OCI-LY1 (cell line): ENCODE measurements around the gene BRD3OS.

Experiments used
- H2AFZ ChIP-seq: fragments of 200-600 bp; sonication (generic), shearing (Covaris generic); 2 replicates; pipeline ENCODE4 v1.6.0; 2014; ENCODE audit warnings: antibody characterized with exemption, mild to moderate bottlenecking, low read length
- H3F3A ChIP-seq: fragments of 200-600 bp; sonication (generic), shearing (Covaris generic); 2 replicates; pipeline ENCODE4 v1.6.0; 2014; ENCODE audit warnings: mild to moderate bottlenecking, antibody characterized with exemption, low read length, moderate library complexity; ENCODE audit not compliant: insufficient read depth
- H3K27ac ChIP-seq: fragments of 200-600 bp; sonication (generic); 2 replicates; pipeline ENCODE4 v1.5.1; 2014; ENCODE audit warnings: low read length, mixed run types, mild to moderate bottlenecking, low read depth; ENCODE audit not compliant: poor library complexity, severe bottlenecking
- H3K27me3 ChIP-seq: fragments of 200-600 bp; sonication (generic); 2 replicates; pipeline ENCODE4 v1.6.0; 2014; ENCODE audit warnings: antibody characterized with exemption, mild to moderate bottlenecking, low read length, moderate library complexity; ENCODE audit not compliant: insufficient read depth
- H3K36me3 ChIP-seq: fragments of 200-600 bp; sonication (generic); 2 replicates; pipeline ENCODE4 v1.6.1; 2014; ENCODE audit warnings: mild to moderate bottlenecking, antibody characterized with exemption, low read length, moderate library complexity, mixed read lengths; ENCODE audit not compliant: insufficient read depth
- H3K4me1 ChIP-seq: fragments of 200-600 bp; sonication (generic); 2 replicates; pipeline ENCODE4 v1.5.1; 2014; ENCODE audit warnings: mild to moderate bottlenecking, low read length, moderate library complexity; ENCODE audit not compliant: insufficient read depth, severe bottlenecking
- H3K4me2 ChIP-seq: fragments of 200-600 bp; sonication (generic), shearing (Covaris generic); 2 replicates; pipeline ENCODE4 v1.6.1; 2014; ENCODE audit warnings: low read length
- H3K4me3 ChIP-seq: fragments of 200-600 bp; sonication (generic); 2 replicates; pipeline ENCODE4 v1.5.1; 2014; ENCODE audit warnings: low read length, low read depth, mild to moderate bottlenecking, mixed read lengths; ENCODE audit not compliant: poor library complexity, severe bottlenecking
- H3K79me2 ChIP-seq: fragments of 200-600 bp; shearing (Covaris generic); 2 replicates; pipeline ENCODE4 v1.6.1; 2016; ENCODE audit warnings: mixed run types, low read length, mixed read lengths; ENCODE audit not compliant: insufficient read depth
- H3K9ac ChIP-seq: fragments of 200-600 bp; sonication (generic), shearing (Covaris generic); 2 replicates; pipeline ENCODE4 v1.6.1; 2014; ENCODE audit warnings: mild to moderate bottlenecking, low read length, mixed read lengths
- H3K9me2 ChIP-seq: fragments of 200-600 bp; sonication (generic), shearing (Covaris generic); 2 replicates; pipeline ENCODE4 v1.6.1; 2014; ENCODE audit warnings: low read depth, mild to moderate bottlenecking, low read length, mixed read lengths
- H3K9me3 ChIP-seq: fragments of 200-600 bp; shearing (Covaris generic); 2 replicates; pipeline ENCODE4 v1.6.1; 2014; ENCODE audit warnings: low read length, mixed read lengths
- H4K20me1 ChIP-seq: fragments of 200-600 bp; sonication (generic), shearing (Covaris generic); 2 replicates; pipeline ENCODE4 v1.6.0; 2016; ENCODE audit warnings: mild to moderate bottlenecking, low read length; ENCODE audit not compliant: insufficient read depth
- EZH2 ChIP-seq: fragments of 200-600 bp; sonication (generic), shearing (Covaris generic); IDR thresholded peaks from 2 replicates; pipeline ENCODE4 v1.8.0; 2017; ENCODE audit warnings: borderline replicate concordance, mixed run types, mild to moderate bottlenecking, antibody characterized with exemption, low read length, moderate library complexity, mixed read lengths
- TF ChIP-seq, protein P1 (sequence below): fragments of 200-600 bp; sonication (generic), shearing (Covaris generic); IDR thresholded peaks from 2 replicates; pipeline ENCODE4 v1.5.1; 2017; ENCODE audit warnings: mild to moderate bottlenecking, antibody characterized with exemption, low read length, moderate library complexity, mixed read lengths

Gene BRD3OS

DNA sequence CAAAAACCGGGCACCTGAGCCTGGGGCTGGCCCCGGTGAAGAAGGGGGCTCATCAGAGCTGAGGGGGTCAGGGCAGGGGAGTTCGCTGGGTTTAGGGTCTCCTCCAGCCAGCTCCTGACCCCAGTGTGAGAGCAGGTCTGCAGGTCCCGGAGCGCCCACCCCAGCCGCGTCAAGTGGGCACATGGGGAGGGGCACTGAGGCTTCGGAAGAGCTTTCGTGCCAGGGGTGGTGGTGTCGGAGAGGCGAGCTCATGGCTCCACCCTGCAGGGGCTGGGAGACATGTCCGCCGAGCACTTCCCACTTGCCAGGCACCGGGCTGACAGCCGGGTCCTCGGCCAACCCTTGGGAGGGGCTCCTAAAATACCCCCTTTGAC, 46.4 kb upstream of the BRD3OS start:
- Histone ChIP-seq H3K4me2 (no peak overlapping the region), H3K27ac (no peak overlapping the region)

DNA sequence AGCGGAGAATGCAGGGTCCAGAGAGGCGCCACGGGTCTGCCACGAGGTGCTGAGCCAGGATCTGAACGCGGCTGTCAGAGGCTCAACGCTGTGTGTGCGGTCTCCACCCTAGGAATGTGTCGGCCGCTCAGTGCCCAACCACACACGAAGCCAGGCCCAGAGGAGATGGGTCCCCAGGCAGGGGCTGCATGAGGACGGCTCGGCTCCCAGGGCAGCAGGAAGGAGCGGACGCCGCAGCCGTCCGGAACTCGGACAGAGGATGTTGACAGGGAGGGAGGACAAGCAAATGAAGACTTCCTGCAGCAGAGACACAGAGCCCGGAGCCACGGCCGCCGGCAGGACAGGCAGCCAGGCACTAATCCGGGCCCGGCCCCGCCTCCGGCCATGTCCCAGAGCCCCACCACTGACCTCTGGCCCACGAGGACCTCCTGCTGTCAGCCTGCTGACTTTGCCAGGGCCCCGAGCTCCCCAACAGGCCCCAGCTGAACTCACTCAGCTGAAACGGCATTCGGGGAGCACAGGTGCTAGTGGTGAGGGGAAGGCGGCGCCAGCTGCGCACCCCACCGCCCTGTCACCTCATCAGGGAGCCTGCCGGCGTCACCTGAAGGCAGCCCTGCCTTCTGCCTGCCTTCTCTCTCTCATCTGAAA, 45.9 kb upstream of the BRD3OS start:
- no peaks in the 10 kb centered on the region for H4K20me1 ChIP-seq
- peaks cover 10% of the 10 kb centered on the region; the same call in 1 of the 2 replicates for H3K27me3 ChIP-seq
- H3K36me3 ChIP-seq = no peaks in the 10 kb centered on the region
- H3K79me2 ChIP-seq = no peaks in the 10 kb centered on the region
- H3K4me2 ChIP-seq = no peak overlapping the region
- no peak overlapping the region for H3K27ac ChIP-seq
- no peaks in the 10 kb centered on the region for H3F3A ChIP-seq
- no peak overlapping the region for H3K9ac ChIP-seq
- H3K4me1 ChIP-seq = no peaks in the 10 kb centered on the region
- H2AFZ ChIP-seq = no peak overlapping the region
- H3K9me3 ChIP-seq = no peaks in the 10 kb centered on the region
- no peaks in the 10 kb centered on the region for H3K9me2 ChIP-seq
- H3K4me3 ChIP-seq = no peak overlapping the region
- TF ChIP-seq, protein P1, sequence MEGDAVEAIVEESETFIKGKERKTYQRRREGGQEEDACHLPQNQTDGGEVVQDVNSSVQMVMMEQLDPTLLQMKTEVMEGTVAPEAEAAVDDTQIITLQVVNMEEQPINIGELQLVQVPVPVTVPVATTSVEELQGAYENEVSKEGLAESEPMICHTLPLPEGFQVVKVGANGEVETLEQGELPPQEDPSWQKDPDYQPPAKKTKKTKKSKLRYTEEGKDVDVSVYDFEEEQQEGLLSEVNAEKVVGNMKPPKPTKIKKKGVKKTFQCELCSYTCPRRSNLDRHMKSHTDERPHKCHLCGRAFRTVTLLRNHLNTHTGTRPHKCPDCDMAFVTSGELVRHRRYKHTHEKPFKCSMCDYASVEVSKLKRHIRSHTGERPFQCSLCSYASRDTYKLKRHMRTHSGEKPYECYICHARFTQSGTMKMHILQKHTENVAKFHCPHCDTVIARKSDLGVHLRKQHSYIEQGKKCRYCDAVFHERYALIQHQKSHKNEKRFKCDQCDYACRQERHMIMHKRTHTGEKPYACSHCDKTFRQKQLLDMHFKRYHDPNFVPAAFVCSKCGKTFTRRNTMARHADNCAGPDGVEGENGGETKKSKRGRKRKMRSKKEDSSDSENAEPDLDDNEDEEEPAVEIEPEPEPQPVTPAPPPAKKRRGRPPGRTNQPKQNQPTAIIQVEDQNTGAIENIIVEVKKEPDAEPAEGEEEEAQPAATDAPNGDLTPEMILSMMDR = no peak
- TF ChIP-seq EZH2 = no peak

More for the DNA sequence above, 46.4 kb upstream of the BRD3OS start:
- no peaks in the 10 kb centered on the region for H3K79me2 ChIP-seq
- TF ChIP-seq, protein P1 = no peak
- TF ChIP-seq EZH2 = no peak
- no peaks in the 10 kb centered on the region for H3K9me3 ChIP-seq
- H2AFZ ChIP-seq = no peak overlapping the region
- no peaks in the 10 kb centered on the region for H3F3A ChIP-seq
- H3K27me3 ChIP-seq = peaks cover 10% of the 10 kb centered on the region; the same call in 1 of the 2 replicates
- no peaks in the 10 kb centered on the region for H3K36me3 ChIP-seq
- no peaks in the 10 kb centered on the region for H3K9me2 ChIP-seq
- no peak overlapping the region for H3K9ac ChIP-seq
- no peaks in the 10 kb centered on the region for H3K4me1 ChIP-seq
- no peaks in the 10 kb centered on the region for H4K20me1 ChIP-seq
- no peak overlapping the region for H3K4me3 ChIP-seq

DNA sequence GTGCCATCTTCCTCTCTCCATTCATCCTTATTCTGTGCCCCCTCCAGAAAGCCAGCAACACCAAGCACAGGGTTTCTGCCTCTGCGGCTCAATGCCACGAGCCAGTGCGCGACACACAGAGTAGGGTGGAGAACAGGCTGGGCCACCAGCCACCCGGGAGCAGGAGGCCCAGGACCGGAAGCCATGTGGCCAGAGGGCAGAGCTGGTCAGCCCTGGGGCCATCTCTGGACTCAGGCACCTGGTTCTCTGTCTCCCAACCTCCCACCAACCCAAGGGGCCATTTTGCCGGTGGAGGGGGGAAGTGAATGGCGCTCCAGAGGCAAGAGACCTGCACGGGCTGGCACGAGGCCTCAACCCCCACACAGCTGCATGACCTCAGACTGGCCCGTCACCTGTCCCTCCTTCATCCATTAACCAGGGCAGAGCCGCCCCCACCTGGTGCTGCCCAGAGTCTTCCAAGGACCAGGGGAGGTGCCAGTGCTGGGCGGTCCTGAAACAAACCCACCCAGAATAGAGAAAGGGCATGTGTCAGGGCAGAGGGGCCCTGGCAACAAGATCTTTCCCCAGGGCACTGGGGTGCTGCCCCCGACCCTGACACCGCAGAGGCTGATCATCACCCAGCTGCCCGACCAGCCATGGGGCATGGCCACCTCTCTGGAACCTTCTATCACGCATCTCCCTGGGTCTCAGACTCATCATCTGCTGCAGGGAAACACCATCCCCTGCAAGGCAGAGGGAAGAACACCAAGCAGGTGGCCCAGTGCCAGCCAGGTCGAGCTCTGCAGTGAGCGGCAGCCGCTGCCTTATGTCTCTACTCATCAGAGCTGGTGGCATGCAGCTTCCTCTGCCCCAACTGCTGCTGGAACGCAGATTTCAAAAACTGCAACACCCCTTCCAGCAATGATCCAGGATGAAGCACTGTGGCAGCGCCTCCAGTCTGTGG, 45.1 kb upstream of the BRD3OS start:
- no peak overlapping the region for H3K4me3 ChIP-seq
- no peaks in the 10 kb centered on the region for H4K20me1 ChIP-seq
- H3K27me3 ChIP-seq = peaks cover 10% of the 10 kb centered on the region; the same call in 1 of the 2 replicates
- H3K9ac ChIP-seq = no peak overlapping the region
- no peaks in the 10 kb centered on the region for H3K9me2 ChIP-seq
- TF ChIP-seq EZH2 = no peak
- TF ChIP-seq, protein P1 = no peak
- no peaks in the 10 kb centered on the region for H3K36me3 ChIP-seq
- no peak overlapping the region for H3K27ac ChIP-seq
- no peaks in the 10 kb centered on the region for H3K9me3 ChIP-seq
- H3F3A ChIP-seq = no peaks in the 10 kb centered on the region
- H2AFZ ChIP-seq = no peak overlapping the region
- H3K79me2 ChIP-seq = no peaks in the 10 kb centered on the region
- H3K4me1 ChIP-seq = no peaks in the 10 kb centered on the region
- H3K4me2 ChIP-seq = no peak overlapping the region
